HL-60 (cell line): ENCODE data around the gene ZNF236.

Experiments used
- CTCF ChIP-seq: IDR thresholded peaks from one replicate; pipeline ENCODE4 v1.5.1; 2011; ENCODE audit warnings: low read length, control low read depth, inconsistent platforms; ENCODE audit not compliant: insufficient read depth
- GABPA ChIP-seq: IDR thresholded peaks from 2 replicates; pipeline ENCODE4 v1.6.1; 2012; ENCODE audit warnings: low read depth
- POLR2AphosphoS5 ChIP-seq: IDR thresholded peaks from 2 replicates; pipeline ENCODE4 v1.6.1; 2012; ENCODE audit warnings: low read depth
- TF ChIP-seq, protein P1 (sequence below): IDR thresholded peaks from 2 replicates; pipeline ENCODE4 v1.6.1; 2012; ENCODE audit warnings: low read depth; ENCODE audit not compliant: insufficient replicate concordance

DNA sequence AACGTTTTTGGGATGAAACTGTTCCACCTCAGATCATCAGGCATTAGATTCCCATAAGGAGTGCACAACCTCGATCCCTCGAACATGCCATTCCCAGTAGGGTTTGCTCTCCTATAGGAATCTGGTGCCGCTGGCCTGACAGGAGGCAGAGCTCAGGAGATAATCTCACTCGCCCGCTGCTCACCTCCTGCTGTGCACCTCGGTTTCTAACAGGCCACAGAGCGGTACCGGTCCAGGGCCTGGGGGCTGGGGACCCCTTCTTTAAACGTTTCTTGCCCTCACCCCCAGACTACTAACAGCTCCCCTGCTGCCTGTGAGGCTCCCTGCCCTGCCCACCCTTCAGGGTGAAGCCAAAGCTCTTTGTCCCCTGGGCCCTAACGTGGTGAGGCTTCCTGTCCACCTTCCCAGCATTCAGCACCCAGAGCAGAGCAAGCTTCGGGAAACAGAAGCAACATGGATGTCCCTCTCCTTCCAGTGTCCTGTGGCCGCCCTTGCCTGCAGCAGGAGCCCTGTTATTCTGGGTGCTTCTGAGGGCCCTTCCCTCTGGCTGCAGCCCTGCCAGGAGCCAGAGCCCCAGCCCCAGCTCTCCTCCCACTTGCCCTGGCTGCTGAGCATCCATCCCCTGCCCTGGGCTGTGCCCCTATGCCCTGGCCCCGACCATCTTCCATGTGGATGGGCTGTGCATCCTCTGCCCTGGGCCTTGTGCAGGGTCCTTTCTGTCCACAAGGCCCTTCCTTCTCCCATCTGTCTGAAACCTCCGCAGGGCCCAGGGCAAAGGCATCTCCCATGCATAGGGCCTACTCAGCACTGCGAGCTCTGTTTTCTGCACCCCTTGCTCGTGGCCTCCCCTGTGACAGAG lies 170.1 kb downstream of the ZNF236 start:
- TF ChIP-seq POLR2AphosphoS5 (no peak), GABPA (no peak), CTCF (no peak)
- TF ChIP-seq, protein P1, sequence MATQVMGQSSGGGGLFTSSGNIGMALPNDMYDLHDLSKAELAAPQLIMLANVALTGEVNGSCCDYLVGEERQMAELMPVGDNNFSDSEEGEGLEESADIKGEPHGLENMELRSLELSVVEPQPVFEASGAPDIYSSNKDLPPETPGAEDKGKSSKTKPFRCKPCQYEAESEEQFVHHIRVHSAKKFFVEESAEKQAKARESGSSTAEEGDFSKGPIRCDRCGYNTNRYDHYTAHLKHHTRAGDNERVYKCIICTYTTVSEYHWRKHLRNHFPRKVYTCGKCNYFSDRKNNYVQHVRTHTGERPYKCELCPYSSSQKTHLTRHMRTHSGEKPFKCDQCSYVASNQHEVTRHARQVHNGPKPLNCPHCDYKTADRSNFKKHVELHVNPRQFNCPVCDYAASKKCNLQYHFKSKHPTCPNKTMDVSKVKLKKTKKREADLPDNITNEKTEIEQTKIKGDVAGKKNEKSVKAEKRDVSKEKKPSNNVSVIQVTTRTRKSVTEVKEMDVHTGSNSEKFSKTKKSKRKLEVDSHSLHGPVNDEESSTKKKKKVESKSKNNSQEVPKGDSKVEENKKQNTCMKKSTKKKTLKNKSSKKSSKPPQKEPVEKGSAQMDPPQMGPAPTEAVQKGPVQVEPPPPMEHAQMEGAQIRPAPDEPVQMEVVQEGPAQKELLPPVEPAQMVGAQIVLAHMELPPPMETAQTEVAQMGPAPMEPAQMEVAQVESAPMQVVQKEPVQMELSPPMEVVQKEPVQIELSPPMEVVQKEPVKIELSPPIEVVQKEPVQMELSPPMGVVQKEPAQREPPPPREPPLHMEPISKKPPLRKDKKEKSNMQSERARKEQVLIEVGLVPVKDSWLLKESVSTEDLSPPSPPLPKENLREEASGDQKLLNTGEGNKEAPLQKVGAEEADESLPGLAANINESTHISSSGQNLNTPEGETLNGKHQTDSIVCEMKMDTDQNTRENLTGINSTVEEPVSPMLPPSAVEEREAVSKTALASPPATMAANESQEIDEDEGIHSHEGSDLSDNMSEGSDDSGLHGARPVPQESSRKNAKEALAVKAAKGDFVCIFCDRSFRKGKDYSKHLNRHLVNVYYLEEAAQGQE = no peak
